Common myeloid progenitor, CD34-positive (primary cell): ENCODE results near the gene ATG16L2.
"Not testable (repeated sequence)": the region's sequence is repeated elsewhere in the genome, so short reads cannot be mapped to it uniquely, and the experiment has no call there.

ENCODE experiments used
- CTCF ChIA-PET: fragments of 350-600 bp; sonication (Branson Sonifier 250); formaldehyde crosslinking; loops from one replicate; lab custom pipeline; 2021; ENCODE audit warnings: antibody characterized with exemption; lab: Charles Lee
- POLR2A ChIA-PET: fragments of 350-600 bp; sonication (Branson Sonifier 250); formaldehyde crosslinking; loops from one replicate; lab custom pipeline; 2021; ENCODE audit warnings: antibody characterized with exemption; lab: Charles Lee
- DNase-seq, 3 donors: peaks; one replicate each; pipeline versions ENCODE4 v3.0.0 to v3.0.0-alpha.2; 2013
- H3K27ac ChIP-seq, 2 experiments: 1 replicate in 1 of 2; 2 replicates in 1 of 2; pipeline ENCODE4 v1.7.0; 2013; ENCODE audit warnings: inconsistent platforms in 2 of 2, low read length in 2 of 2, mild to moderate bottlenecking in 2 of 2, low read depth in 1 of 2, moderate library complexity in 1 of 2; ENCODE audit not compliant: severe bottlenecking in 2 of 2, insufficient read depth in 1 of 2, poor library complexity in 1 of 2
- H3K27me3 ChIP-seq, 5 experiments: replicated peaks in 2 of 5; 1 replicate in 3 of 5; 2 replicates in 2 of 5; pipeline versions ENCODE4 v1.6.1 to v1.7.0; 2013; ENCODE audit warnings: low read length in 4 of 5, mild to moderate bottlenecking in 2 of 5, moderate library complexity in 2 of 5, inconsistent platforms in 1 of 5; ENCODE audit not compliant: insufficient read depth in 5 of 5, control insufficient read depth in 4 of 5
- H3K36me3 ChIP-seq, 4 experiments: 1 replicate in 2 of 4; 2 replicates in 2 of 4; pipeline versions ENCODE4 v1.6.1 to v1.7.0; 2013; ENCODE audit warnings: low read length in 3 of 4, control low read depth in 1 of 4, mild to moderate bottlenecking in 1 of 4; ENCODE audit not compliant: control insufficient read depth in 4 of 4, insufficient read depth in 4 of 4
- H3K4me1 ChIP-seq, 4 experiments: 1 replicate in 3 of 4; 2 replicates in 1 of 4; pipeline versions ENCODE4 v1.6.1 to v1.7.1; 2013; ENCODE audit warnings: low read length in 3 of 4, mild to moderate bottlenecking in 3 of 4, control low read depth in 1 of 4, inconsistent platforms in 1 of 4, moderate library complexity in 1 of 4; ENCODE audit not compliant: control insufficient read depth in 4 of 4, insufficient read depth in 4 of 4; ENCODE audit errors: control extremely low read depth in 1 of 4
- H3K4me3 ChIP-seq, 7 experiments: 1 replicate in 4 of 7; 2 replicates in 3 of 7; pipeline versions ENCODE4 v1.5.1 to v1.7.0; 2013; ENCODE audit warnings: mild to moderate bottlenecking in 7 of 7, low read length in 6 of 7, moderate library complexity in 6 of 7, inconsistent platforms in 2 of 7, low read depth in 2 of 7, control low read depth in 1 of 7; ENCODE audit not compliant: insufficient read depth in 4 of 7, control insufficient read depth in 1 of 7; ENCODE audit errors: extremely low read depth in 1 of 7
- H3K9me3 ChIP-seq, 5 experiments: 1 replicate in 4 of 5; 2 replicates in 1 of 5; pipeline versions ENCODE4 v1.6.1 to v1.7.1; 2013; ENCODE audit warnings: low read length in 4 of 5, mild to moderate bottlenecking in 2 of 5, inconsistent platforms in 1 of 5, low read depth in 1 of 5, moderate library complexity in 1 of 5; ENCODE audit not compliant: control insufficient read depth in 4 of 5, insufficient read depth in 2 of 5; ENCODE audit errors: control extremely low read depth in 1 of 5
- WGBS: methylation state at CpG from one replicate; pipeline ENCODE4 v1.1.5; 2013; ENCODE audit not compliant: insufficient coverage; 5-methylcytosine and 5-hydroxymethylcytosine counted together

Gene ATG16L2

GRCh38 chr11:72808331-72808798 lies 5.8 kb upstream of the ATG16L2 start:
- Histone ChIP-seq H3K4me3 (peak overlapping the region in 2 of 7 experiments; percentile 19 to 45), H3K4me1 (peaks cover 29 to 72% (median 67%) of the 10 kb centered on the region in 4 experiments), H3K9me3 (no peaks in the 10 kb centered on the region), H3K36me3 (peaks cover 4 to 12% (median 6%) of the 10 kb centered on the region in 4 experiments), H3K27me3 (no peaks in the 10 kb centered on the region), H3K27ac (peak overlapping the region; percentile 25 to 87)
- POLR2A ChIA-PET = interaction anchor here (0.6 kb wide), 1 partner anchor 41 kb away, joined by 3 read pairs; no protein-coding TSS in a partner anchor
- no peak for DNase-seq
- CTCF ChIA-PET = interaction anchor here (0.7 to 10.3 kb wide), 6 partner anchors 8 to 85 kb away, joined by 3 to 76 read pairs (median 3); partner anchors contain the start of gene STARD10
- 80% methylated on average over 2 of the region's 4 CpGs for whole genome bisulfite sequencing

GRCh38 chr11:72811686-72812085 lies 2.5 kb upstream of the ATG16L2 start:
- Histone ChIP-seq H3K4me3 (peak overlapping the region in 3 of 7 experiments; percentile 80 to 98 (median 88)), H3K27ac (peak overlapping the region; percentile 43 to 97), H3K36me3 (peaks cover 4 to 12% (median 6%) of the 10 kb centered on the region in 4 experiments), H3K4me1 (peaks cover 29 to 77% (median 70%) of the 10 kb centered on the region in 4 experiments)
- not testable (repeated sequence) for H3K27me3 ChIP-seq, H3K9me3 ChIP-seq, DNase-seq
- WGBS = 89% methylated on average over 10 of the region's 10 CpGs
- POLR2A ChIA-PET = interaction anchor here (0.7 kb wide), 1 partner anchor 29 kb away, joined by 3 read pairs; no protein-coding TSS in a partner anchor
- CTCF ChIA-PET = interaction anchor here (2.0 to 10.3 kb wide), 4 partner anchors 14 to 88 kb away, joined by 5 to 76 read pairs (median 24); partner anchors contain the start of gene STARD10

GRCh38 chr11:72812604-72812966 lies 1.6 kb upstream of the ATG16L2 start:
- no peaks in the 10 kb centered on the region for H3K9me3 ChIP-seq
- H3K27ac ChIP-seq = peak overlapping the region; percentile 97 to 99
- DNase-seq = peak; percentile 41 to 89 (median 84)
- peaks cover 6 to 15% (median 10%) of the 10 kb centered on the region in 4 experiments for H3K36me3 ChIP-seq
- peaks cover 23 to 77% (median 67%) of the 10 kb centered on the region in 4 experiments for H3K4me1 ChIP-seq
- POLR2A ChIA-PET = interaction anchor here (0.6 to 4.4 kb wide), 7 partner anchors 19 to 90 kb away, joined by 3 to 36 read pairs (median 5); partner anchors contain the start of gene STARD10
- no peaks in the 10 kb centered on the region for H3K27me3 ChIP-seq
- CTCF ChIA-PET = interaction anchor here (1.0 to 10.3 kb wide), 13 partner anchors 10 to 92 kb away, joined by 3 to 76 read pairs (median 5); partner anchors contain the start of gene STARD10
- peak overlapping the region; percentile 13 to 98 (median 88) for H3K4me3 ChIP-seq
- 56% methylated on average over 1 of the region's 4 CpGs for WGBS

- Histone ChIP-seq H3K27me3 (no peaks in the 10 kb centered on the region), H3K27ac (peak overlapping the region; percentile 97 to 99), H3K4me3 (peak overlapping the region; percentile 80 to 98 (median 88)), H3K4me1 (peaks cover 19 to 73% (median 61%) of the 10 kb centered on the region in 4 experiments), H3K9me3 (no peaks in the 10 kb centered on the region), H3K36me3 (peaks cover 6 to 21% (median 16%) of the 10 kb centered on the region in 4 experiments)
- WGBS = 3% methylated on average over 24 of the region's 24 CpGs
- ChIA-PET POLR2A (interaction anchor here (0.6 to 4.4 kb wide), 8 partner anchors 15 to 91 kb away, joined by 3 to 36 read pairs (median 4); partner anchors contain the start of gene STARD10), CTCF (interaction anchor here (0.8 to 10.3 kb wide), 16 partner anchors 10 to 93 kb away, joined by 3 to 76 read pairs (median 4); partner anchors contain the start of gene STARD10)
- DNase-seq = peak; percentile 74 to 88 (median 87)
Observed at GRCh38 chr11:72812967-72813739, 1.1 kb upstream of the ATG16L2 start.

GRCh38 chr11:72813740-72814285 lies 398 bp upstream of the ATG16L2 start:
- ChIA-PET CTCF (interaction anchor here (0.8 to 10.3 kb wide), 12 partner anchors 9 to 90 kb away, joined by 3 to 76 read pairs (median 4); partner anchors contain the start of gene STARD10), POLR2A (interaction anchor here (0.6 to 4.4 kb wide), 11 partner anchors 16 to 712 kb away, joined by 3 to 36 read pairs (median 4); partner anchors contain the start of gene STARD10)
- H3K4me3 ChIP-seq = peak overlapping the region; percentile 80 to 98 (median 88)
- H3K27ac ChIP-seq = peak overlapping the region; percentile 97 to 99
- peaks cover 14 to 69% (median 56%) of the 10 kb centered on the region in 4 experiments for H3K4me1 ChIP-seq
- H3K27me3 ChIP-seq = no peaks in the 10 kb centered on the region
- no peaks in the 10 kb centered on the region for H3K9me3 ChIP-seq
- no peak for DNase-seq
- H3K36me3 ChIP-seq = peaks cover 6 to 27% (median 22%) of the 10 kb centered on the region in 4 experiments
- WGBS = under 1% methylated on average over 46 of the region's 47 CpGs

GRCh38 chr11:72815110-72815618 lies 953 bp downstream of the ATG16L2 start:
- peaks cover 9 to 64% (median 51%) of the 10 kb centered on the region in 4 experiments for H3K4me1 ChIP-seq
- H3K27ac ChIP-seq = peak overlapping the region; percentile 97 to 99
- no peaks in the 10 kb centered on the region for H3K9me3 ChIP-seq
- peak in 2 of 3 donors; percentile 48 to 69 for DNase-seq
- H3K4me3 ChIP-seq = peak overlapping the region; percentile 80 to 98 (median 88)
- H3K27me3 ChIP-seq = no peaks in the 10 kb centered on the region
- 0% methylated on average over 10 of the region's 13 CpGs for WGBS
- CTCF ChIA-PET = interaction anchor here (0.9 to 10.3 kb wide), 9 partner anchors 8 to 363 kb away, joined by 3 to 76 read pairs (median 4); partner anchors contain the start of gene STARD10
- peaks cover 2 to 33% (median 26%) of the 10 kb centered on the region in 4 experiments for H3K36me3 ChIP-seq
- POLR2A ChIA-PET = interaction anchor here (1.1 to 4.4 kb wide), 6 partner anchors 8 to 93 kb away, joined by 3 to 36 read pairs (median 8); partner anchors contain the start of gene STARD10
